GM18526 (cell line): ENCODE data around the gene THSD7A.

ENCODE experiments used
- POLR2A ChIP-seq: IDR thresholded peaks from 3 replicates; pipeline ENCODE4 v1.6.1; 2011; ENCODE audit not compliant: insufficient read length; ENCODE audit errors: extremely low read depth

Gene THSD7A

GRCh38 chr7:11779864-11780674, 51.9 kb downstream of the THSD7A start:
- TF ChIP-seq POLR2A, result no peak

- TF ChIP-seq POLR2A, result no peak
Observed at GRCh38 chr7:11776039-11776438, 56.0 kb downstream of the THSD7A start.

GRCh38 chr7:11775401-11775800, 56.6 kb downstream of the THSD7A start:
- no peak for TF ChIP-seq POLR2A

GRCh38 chr7:11768263-11768662, 63.7 kb downstream of the THSD7A start:
- TF ChIP-seq POLR2A, result no peak

- no peak for TF ChIP-seq POLR2A
Observed at GRCh38 chr7:11767148-11767547, 64.8 kb downstream of the THSD7A start.

- no peak for TF ChIP-seq POLR2A
Observed at GRCh38 chr7:11760372-11760771, 71.6 kb downstream of the THSD7A start.

- no peak for TF ChIP-seq POLR2A
Observed at GRCh38 chr7:11758627-11759111, 73.3 kb downstream of the THSD7A start.

GRCh38 chr7:11757153-11757552, 74.8 kb downstream of the THSD7A start:
- TF ChIP-seq POLR2A, result no peak

- TF ChIP-seq POLR2A, result no peak
Observed at GRCh38 chr7:11754933-11755332, 77.1 kb downstream of the THSD7A start.

GRCh38 chr7:11754123-11754522, 77.9 kb downstream of the THSD7A start:
- no peak for TF ChIP-seq POLR2A

GRCh38 chr7:11753433-11753832, 78.6 kb downstream of the THSD7A start:
- no peak for TF ChIP-seq POLR2A

GRCh38 chr7:11751807-11752389, 80.1 kb downstream of the THSD7A start:
- no peak for TF ChIP-seq POLR2A

GRCh38 chr7:11751315-11751714, 80.7 kb downstream of the THSD7A start:
- no peak for TF ChIP-seq POLR2A

GRCh38 chr7:11750191-11750590, 81.8 kb downstream of the THSD7A start:
- TF ChIP-seq POLR2A, result no peak

GRCh38 chr7:11749629-11750028, 82.4 kb downstream of the THSD7A start:
- no peak for TF ChIP-seq POLR2A

- no peak for TF ChIP-seq POLR2A
Observed at GRCh38 chr7:11748884-11749283, 83.1 kb downstream of the THSD7A start.
